Breast epithelium (tissue), 4 donors: ENCODE data around the gene ASIC1. TPM values are rescaled to one million over a fixed set of nuclear protein-coding genes. Genes with fewer than 3 reads are reported as not detected.
A peak's percentile ranks its signal among the peaks of the same experiment; 100 is the strongest.

Source experiments
- DNase-seq, 2 donors: peaks; one replicate each; pipeline ENCODE4 v3.0.0-alpha.2; 2019; ENCODE audit warnings: low spot score in 2 of 2
- H3K27ac ChIP-seq, 2 donors: fragments of 200-600 bp; sonication (generic) in 1 of 2; one replicate each; pipeline ENCODE4 v1.5.1; 2016 to 2019; ENCODE audit warnings: mild to moderate bottlenecking in 1 of 2
- H3K27me3 ChIP-seq, 2 donors: fragments of 200-600 bp; sonication (generic) in 1 of 2; one replicate each; pipeline versions ENCODE4 v1.5.1 to v1.6.0; 2017 to 2019; ENCODE audit warnings: control low read depth in 1 of 2, mild to moderate bottlenecking in 1 of 2
- H3K36me3 ChIP-seq: fragments of 200-600 bp; one replicate; pipeline ENCODE4 v1.5.1; 2019
- H3K4me1 ChIP-seq, 2 donors: fragments of 200-600 bp; sonication (generic); one replicate each; pipeline ENCODE4 v1.5.1; 2016 to 2019; ENCODE audit warnings: control low read depth in 1 of 2
- H3K4me3 ChIP-seq, 3 donors: fragments of 200-600 bp; sonication (generic); 1 replicate in 2 of 3; 2 replicates in 1 of 3; pipeline ENCODE4 v1.5.1; 2016 to 2019; ENCODE audit warnings: mild to moderate bottlenecking in 3 of 3, moderate library complexity in 2 of 3
- H3K9me3 ChIP-seq, 2 donors: fragments of 200-600 bp; sonication (generic) in 1 of 2; one replicate each; pipeline ENCODE4 v1.5.1; 2016 to 2019; ENCODE audit warnings: control low read depth in 1 of 2
- CTCF ChIP-seq, 3 donors: fragments of 450-650 bp; IDR thresholded peaks; one replicate each; pipeline ENCODE4 v1.5.1; 2016 to 2017; ENCODE audit warnings: antibody characterized with exemption in 3 of 3, mild to moderate bottlenecking in 3 of 3, moderate library complexity in 3 of 3
- POLR2A ChIP-seq: fragments of 450-650 bp; IDR thresholded peaks from one replicate; pipeline ENCODE4 v1.6.1; 2016; ENCODE audit warnings: antibody characterized with exemption, mild to moderate bottlenecking, moderate library complexity
- POLR2AphosphoS5 ChIP-seq, 3 donors: sonication (generic); formaldehyde crosslinking; IDR thresholded peaks; one replicate each; pipeline ENCODE4 v1.6.1; 2017; ENCODE audit warnings: antibody characterized with exemption in 3 of 3
- intact Hi-C: fragments of 100-400 bp; cut with DNase I; formaldehyde crosslinking; loops from one replicate; pipeline ENCODE4 v1.15.1; 2023; ENCODE audit warnings: low total_unique reads
- total RNA-seq, 3 donors: library from RNA; depleted of rRNA; stranded (reverse); fragments of >200 nt; gene quantifications; one replicate each; pipeline ENCODE4 v1.1.0, GENCODE V29; 2016

Gene ASIC1
- under 1 TPM; 0.80 to 0.98 (median 0.88) TPM for total RNA-seq

DNA sequence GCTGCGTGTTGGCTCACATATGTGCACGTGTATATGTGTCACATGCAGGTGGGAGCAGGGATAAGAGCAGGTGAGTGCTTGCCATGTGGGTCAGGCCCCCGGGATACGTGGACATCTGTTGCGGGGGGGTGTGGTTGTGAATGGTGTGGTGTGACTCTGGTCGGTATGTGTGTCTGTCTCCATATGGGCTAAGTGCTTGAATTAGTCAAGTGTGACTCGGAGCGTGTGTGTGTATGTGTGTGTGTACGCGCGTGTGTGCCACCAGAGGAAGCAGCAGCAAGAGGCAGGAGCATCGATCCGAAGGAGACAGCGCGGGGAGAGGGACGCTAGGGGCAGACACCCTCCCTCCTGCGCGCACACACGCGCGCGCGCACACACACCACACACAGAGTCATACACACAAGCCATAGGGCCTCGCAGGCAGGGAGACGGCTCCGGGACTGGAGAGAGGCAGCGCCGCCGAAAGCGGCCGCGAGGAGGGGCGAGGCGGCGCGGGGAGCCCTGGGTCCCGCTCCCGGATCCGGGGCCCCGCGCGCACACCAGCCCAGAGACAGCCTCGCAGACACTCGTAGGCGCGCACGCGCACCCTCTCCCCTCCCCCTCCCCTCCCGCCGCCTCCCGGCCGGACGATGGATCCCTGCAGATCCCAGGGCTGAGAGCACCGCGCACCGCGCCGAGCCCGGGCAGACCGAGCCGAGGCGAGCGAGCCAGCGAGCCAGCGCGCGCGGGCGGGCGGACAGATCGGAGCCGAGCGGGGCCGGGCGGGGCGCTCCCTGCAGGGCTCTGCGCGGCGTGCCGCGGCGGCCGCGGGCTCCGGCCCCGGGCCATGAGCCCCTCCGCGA is at the start of gene ASIC1:
ASIC1 (plus strand) TSS at position 597 of the 842 bp plus-strand sequence. CDS start 1,171 bp downstream, outside the sequence.
- Histone ChIP-seq H3K36me3 (no peaks in the 10 kb centered on the region), H3K4me3 (peak within 1 kb of the TSS; percentile 62 to 72 (median 66)), H3K27me3 (peaks cover 0 to 4% of the 10 kb centered on the region in 2 donors), H3K4me1 (peaks cover 6 to 13% of the 10 kb centered on the region in 2 donors), H3K9me3 (no peaks in the 10 kb centered on the region), H3K27ac (peak within 1 kb of the TSS in 1 of 2 donors; percentile 55)
- no peak for TF ChIP-seq CTCF (IDR thresholded peaks at IDR 0.05)
- no peak for TF ChIP-seq POLR2A
- TF ChIP-seq POLR2AphosphoS5 (IDR thresholded peaks at IDR 0.05), result no peak
- intact Hi-C loops, result loop anchor here (10.0 kb wide), 1 partner anchor 282 kb away; no protein-coding TSS in a partner anchor
- peak; percentile 50 to 71 for DNase-seq

GRCh38 chr12:50013361-50014147 is 43.8 kb upstream of the ASIC1 start:
- Histone ChIP-seq H3K36me3 (no peaks in the 10 kb centered on the region), H3K4me1 (no peaks in the 10 kb centered on the region), H3K27ac (no peak overlapping the region), H3K9me3 (no peaks in the 10 kb centered on the region), H3K27me3 (no peaks in the 10 kb centered on the region), H3K4me3 (no peak overlapping the region)
- TF ChIP-seq POLR2A (no peak), CTCF (IDR thresholded peaks at IDR 0.05) (no peak), POLR2AphosphoS5 (IDR thresholded peaks at IDR 0.05) (no peak)
- intact Hi-C loops, result no loop called here
- no peak for DNase-seq

GRCh38 chr12:50014342-50014741 is 43.1 kb upstream of the ASIC1 start:
- intact Hi-C loops, result no loop called here
- no peaks in the 10 kb centered on the region for H3K4me1 ChIP-seq
- no peak overlapping the region for H3K4me3 ChIP-seq
- H3K9me3 ChIP-seq, result no peaks in the 10 kb centered on the region
- TF ChIP-seq POLR2AphosphoS5 (IDR thresholded peaks at IDR 0.05) (no peak), POLR2A (no peak), CTCF (IDR thresholded peaks at IDR 0.05) (no peak)
- H3K27me3 ChIP-seq, result no peaks in the 10 kb centered on the region
- DNase-seq, result no peak
- no peak overlapping the region for H3K27ac ChIP-seq
- no peaks in the 10 kb centered on the region for H3K36me3 ChIP-seq

GRCh38 chr12:50016501-50017475 is 40.6 kb upstream of the ASIC1 start:
- H3K27me3 ChIP-seq, result no peaks in the 10 kb centered on the region
- peak overlapping the region in 1 of 3 donors; percentile 1 for H3K4me3 ChIP-seq
- no peak for DNase-seq
- no peaks in the 10 kb centered on the region for H3K36me3 ChIP-seq
- no peak for TF ChIP-seq CTCF (IDR thresholded peaks at IDR 0.05)
- no peak for TF ChIP-seq POLR2A
- no peak for TF ChIP-seq POLR2AphosphoS5 (IDR thresholded peaks at IDR 0.05)
- intact Hi-C loops, result no loop called here
- H3K9me3 ChIP-seq, result no peaks in the 10 kb centered on the region
- H3K4me1 ChIP-seq, result no peaks in the 10 kb centered on the region
- peak overlapping the region in 1 of 2 donors; percentile 39 for H3K27ac ChIP-seq
